Gastrocnemius medialis (tissue), 4 donors: ENCODE results near the gene MCEE.

Experiments
- POLR2A ChIP-seq, 2 donors: fragments of 450-650 bp; IDR thresholded peaks; one replicate each; pipeline ENCODE4 v1.6.1; 2017; ENCODE audit warnings: antibody characterized with exemption in 2 of 2, mild to moderate bottlenecking in 2 of 2, moderate library complexity in 2 of 2
- TF ChIP-seq, protein P1 (sequence below), 5 experiments: fragments of 450-650 bp in 3 of 5; fragments of 200-600 bp in 2 of 5; sonication (generic) in 2 of 5; IDR thresholded peaks in 4 of 5; conservative IDR thresholded peaks in 1 of 5; 1 replicate in 4 of 5; 2 replicates in 1 of 5; pipeline ENCODE4 v1.5.1; 2016 to 2019; ENCODE audit warnings: antibody characterized with exemption in 5 of 5, mild to moderate bottlenecking in 3 of 5, moderate library complexity in 3 of 5

DNA sequence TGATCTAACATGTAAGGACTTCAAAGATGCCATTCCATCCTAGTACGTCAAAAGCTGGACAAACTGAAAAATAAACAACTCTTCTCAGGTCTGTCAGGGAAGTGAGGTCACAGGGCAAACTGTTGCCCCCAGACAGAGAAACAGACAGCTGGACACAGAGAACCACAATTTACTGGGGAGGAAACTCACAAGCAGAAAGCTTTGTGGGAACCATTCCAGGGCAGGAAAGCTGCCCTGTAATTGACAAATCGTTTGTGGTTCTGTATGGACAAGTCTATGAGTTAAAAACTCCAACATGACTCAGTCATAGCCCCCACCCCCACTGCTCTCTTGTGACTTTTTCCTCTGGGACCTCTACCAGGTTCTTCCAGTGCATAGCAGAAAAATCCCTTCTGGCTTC is 28.4 kb downstream of the MCEE start:
- TF ChIP-seq, protein P1, sequence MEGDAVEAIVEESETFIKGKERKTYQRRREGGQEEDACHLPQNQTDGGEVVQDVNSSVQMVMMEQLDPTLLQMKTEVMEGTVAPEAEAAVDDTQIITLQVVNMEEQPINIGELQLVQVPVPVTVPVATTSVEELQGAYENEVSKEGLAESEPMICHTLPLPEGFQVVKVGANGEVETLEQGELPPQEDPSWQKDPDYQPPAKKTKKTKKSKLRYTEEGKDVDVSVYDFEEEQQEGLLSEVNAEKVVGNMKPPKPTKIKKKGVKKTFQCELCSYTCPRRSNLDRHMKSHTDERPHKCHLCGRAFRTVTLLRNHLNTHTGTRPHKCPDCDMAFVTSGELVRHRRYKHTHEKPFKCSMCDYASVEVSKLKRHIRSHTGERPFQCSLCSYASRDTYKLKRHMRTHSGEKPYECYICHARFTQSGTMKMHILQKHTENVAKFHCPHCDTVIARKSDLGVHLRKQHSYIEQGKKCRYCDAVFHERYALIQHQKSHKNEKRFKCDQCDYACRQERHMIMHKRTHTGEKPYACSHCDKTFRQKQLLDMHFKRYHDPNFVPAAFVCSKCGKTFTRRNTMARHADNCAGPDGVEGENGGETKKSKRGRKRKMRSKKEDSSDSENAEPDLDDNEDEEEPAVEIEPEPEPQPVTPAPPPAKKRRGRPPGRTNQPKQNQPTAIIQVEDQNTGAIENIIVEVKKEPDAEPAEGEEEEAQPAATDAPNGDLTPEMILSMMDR (IDR thresholded peaks at IDR 0.05 in 4 of 5, conservative IDR thresholded peaks at IDR 0.05 in 1 of 5), result no peak
- TF ChIP-seq POLR2A (IDR thresholded peaks at IDR 0.05), result no peak
